Measurements from ENCODE around the gene PCDH20. TPM values are rescaled to one million over a fixed set of nuclear protein-coding genes. Genes with fewer than 3 reads are reported as not detected.

PCDH20 gene
- total RNA-seq, 1 donor from 2014 or later: 3.3 TPM

DNA sequence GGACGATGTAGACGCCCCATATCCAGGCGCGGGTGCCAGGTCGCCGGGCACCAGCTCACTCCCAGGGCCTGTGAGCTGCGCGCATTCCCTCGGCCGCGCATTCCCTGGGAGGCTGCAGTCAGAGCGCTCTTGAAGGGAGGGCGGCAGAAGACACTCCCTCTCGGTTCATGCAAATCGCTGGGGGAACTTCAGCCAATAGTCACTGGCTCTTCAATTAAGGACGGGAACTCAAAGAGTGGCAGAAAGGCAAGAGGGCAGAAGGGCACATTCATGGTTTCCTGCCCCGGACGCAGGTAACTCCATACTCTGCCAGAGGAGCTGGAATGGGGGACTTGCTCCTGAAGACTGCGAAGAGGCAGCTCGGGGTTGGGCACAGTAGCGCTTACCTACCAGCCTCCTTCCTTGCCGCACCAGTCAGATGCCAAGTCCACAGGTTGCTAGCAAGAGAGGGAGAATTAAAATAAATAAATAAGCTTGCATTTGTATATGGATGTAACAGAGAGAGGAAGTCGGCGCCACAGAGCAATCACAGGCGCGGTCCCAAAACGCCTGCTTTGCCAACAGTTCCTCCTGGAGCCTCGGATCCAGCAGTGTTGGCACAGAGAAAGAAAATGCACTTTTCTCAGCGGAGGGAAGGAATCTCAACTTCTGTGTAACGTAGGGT is 459 bp downstream of the PCDH20 start:
- Histone ChIP-seq H3K27me3 (no peaks in the 10 kb centered on the region), H3K4me1 (peaks cover 0 to 2% of the 10 kb centered on the region in 2 donors), H3K27ac (peak overlapping the region; percentile 12 to 57), H3K9me3 (no peaks in the 10 kb centered on the region), H3K36me3 (no peaks in the 10 kb centered on the region), H3K4me3 (peak overlapping the region; percentile 50 to 65)
- TF ChIP-seq, protein P1, sequence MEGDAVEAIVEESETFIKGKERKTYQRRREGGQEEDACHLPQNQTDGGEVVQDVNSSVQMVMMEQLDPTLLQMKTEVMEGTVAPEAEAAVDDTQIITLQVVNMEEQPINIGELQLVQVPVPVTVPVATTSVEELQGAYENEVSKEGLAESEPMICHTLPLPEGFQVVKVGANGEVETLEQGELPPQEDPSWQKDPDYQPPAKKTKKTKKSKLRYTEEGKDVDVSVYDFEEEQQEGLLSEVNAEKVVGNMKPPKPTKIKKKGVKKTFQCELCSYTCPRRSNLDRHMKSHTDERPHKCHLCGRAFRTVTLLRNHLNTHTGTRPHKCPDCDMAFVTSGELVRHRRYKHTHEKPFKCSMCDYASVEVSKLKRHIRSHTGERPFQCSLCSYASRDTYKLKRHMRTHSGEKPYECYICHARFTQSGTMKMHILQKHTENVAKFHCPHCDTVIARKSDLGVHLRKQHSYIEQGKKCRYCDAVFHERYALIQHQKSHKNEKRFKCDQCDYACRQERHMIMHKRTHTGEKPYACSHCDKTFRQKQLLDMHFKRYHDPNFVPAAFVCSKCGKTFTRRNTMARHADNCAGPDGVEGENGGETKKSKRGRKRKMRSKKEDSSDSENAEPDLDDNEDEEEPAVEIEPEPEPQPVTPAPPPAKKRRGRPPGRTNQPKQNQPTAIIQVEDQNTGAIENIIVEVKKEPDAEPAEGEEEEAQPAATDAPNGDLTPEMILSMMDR (IDR thresholded peaks at IDR 0.05): no peak
- DNase-seq (ENCODE audit: low spot score in 2 of 2): peak in 1 of 2 donors; percentile 76
- intact Hi-C loops (cut with DNase I): loop anchor here (2.0 to 10.0 kb wide), 4 partner anchors 250 to 1250 kb away; partner anchors contain the start of genes DIAPH3 and TDRD3

DNA sequence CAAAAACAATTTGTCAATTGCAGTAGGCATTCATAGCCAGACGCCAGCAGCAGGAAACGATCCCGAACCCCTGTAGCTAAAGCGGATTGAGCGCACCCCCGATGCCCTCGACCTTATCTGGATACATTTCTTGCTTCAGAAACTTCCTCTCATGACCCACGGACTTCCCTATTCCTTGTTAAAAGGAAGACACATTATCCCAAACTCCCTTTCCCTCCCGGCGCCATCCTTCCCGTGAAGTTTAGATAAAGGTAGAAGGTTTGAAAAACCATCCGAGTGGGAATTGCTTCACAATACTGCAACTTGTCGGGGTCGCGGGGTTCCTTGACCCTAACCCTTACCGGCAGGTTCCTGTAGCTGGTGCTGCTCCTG is 977 bp downstream of the PCDH20 start:
- H3K27ac ChIP-seq: peak overlapping the region; percentile 12 to 57
- no peak for DNase-seq (ENCODE audit: low spot score in 2 of 2)
- no peaks in the 10 kb centered on the region for H3K27me3 ChIP-seq

GRCh38 chr13:61413572-61414535 is 1.8 kb downstream of the PCDH20 start:
- H3K9me3 ChIP-seq: no peaks in the 10 kb centered on the region
- peak overlapping the region in 1 of 2 donors; percentile 57 for H3K27ac ChIP-seq
- peaks cover 0 to 2% of the 10 kb centered on the region in 2 donors for H3K4me1 ChIP-seq
- TF ChIP-seq, protein P1 (IDR thresholded peaks at IDR 0.05): no peak
- intact Hi-C loops (cut with DNase I): loop anchor here (2.0 to 10.0 kb wide), 5 partner anchors 249 to 1249 kb away; partner anchors contain the start of genes DIAPH3 and TDRD3
- no peaks in the 10 kb centered on the region for H3K27me3 ChIP-seq
- peak overlapping the region; percentile 50 to 65 for H3K4me3 ChIP-seq
- DNase-seq (ENCODE audit: low spot score in 2 of 2): no peak
- no peaks in the 10 kb centered on the region for H3K36me3 ChIP-seq

More for the DNA sequence above, 977 bp downstream of the PCDH20 start:
- TF ChIP-seq, protein P1 (IDR thresholded peaks at IDR 0.05): no peak
- no peaks in the 10 kb centered on the region for H3K36me3 ChIP-seq
- no peaks in the 10 kb centered on the region for H3K9me3 ChIP-seq
- peaks cover 0 to 2% of the 10 kb centered on the region in 2 donors for H3K4me1 ChIP-seq
- peak overlapping the region; percentile 50 to 65 for H3K4me3 ChIP-seq
- intact Hi-C loops (cut with DNase I): loop anchor here (2.0 to 10.0 kb wide), 5 partner anchors 250 to 1250 kb away; partner anchors contain the start of genes DIAPH3 and TDRD3

DNA sequence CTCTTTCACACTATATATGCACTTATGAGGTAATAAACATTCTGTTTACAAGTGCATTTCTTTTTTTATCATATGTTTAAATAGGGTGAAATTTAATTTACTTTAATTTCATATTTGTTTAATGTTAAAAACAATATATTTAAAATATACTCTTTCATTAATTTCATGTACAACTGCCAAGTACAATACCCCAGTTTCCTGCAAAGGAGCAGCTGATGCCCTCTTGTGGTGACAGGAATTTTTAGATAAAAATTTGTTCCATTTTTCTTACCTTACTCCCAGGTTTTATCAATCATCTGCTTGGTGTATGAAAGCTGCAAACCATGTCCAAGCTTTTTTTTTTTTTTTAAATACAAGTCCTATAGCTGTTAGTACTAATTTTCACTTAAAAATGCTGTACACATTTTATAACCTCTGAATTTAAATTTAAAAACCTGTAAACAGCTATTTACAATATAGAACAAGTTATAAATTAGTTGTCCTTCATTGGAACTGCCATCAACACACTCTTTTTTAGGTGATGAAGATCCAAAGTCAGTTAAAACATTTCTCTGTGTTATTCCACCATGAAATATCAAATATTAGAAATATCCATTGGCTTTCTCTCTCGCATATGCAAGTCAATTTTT is 4.9 kb downstream of the PCDH20 start:
- intact Hi-C loops (cut with DNase I): loop anchor here (5.0 to 10.0 kb wide), 4 partner anchors 246 to 1246 kb away; partner anchors contain the start of gene DIAPH3
- Histone ChIP-seq H3K27ac (no peak overlapping the region), H3K4me3 (no peak overlapping the region), H3K9me3 (no peaks in the 10 kb centered on the region), H3K36me3 (no peaks in the 10 kb centered on the region), H3K4me1 (peaks cover 0 to 2% of the 10 kb centered on the region in 2 donors), H3K27me3 (no peaks in the 10 kb centered on the region)
- DNase-seq (ENCODE audit: low spot score in 2 of 2): no peak
- TF ChIP-seq, protein P1 (IDR thresholded peaks at IDR 0.05): peak in 2 of 3 experiments; percentile 33 to 46

- TF ChIP-seq, protein P1 (IDR thresholded peaks at IDR 0.05): no peak
- no peak overlapping the region for H3K27ac ChIP-seq
- no peak overlapping the region for H3K4me3 ChIP-seq
- intact Hi-C loops (cut with DNase I): loop anchor here (5.0 to 10.0 kb wide), 4 partner anchors 245 to 1245 kb away; partner anchors contain the start of gene DIAPH3
- no peaks in the 10 kb centered on the region for H3K9me3 ChIP-seq
- H3K36me3 ChIP-seq: no peaks in the 10 kb centered on the region
- H3K27me3 ChIP-seq: no peaks in the 10 kb centered on the region
- no peak for DNase-seq (ENCODE audit: low spot score in 2 of 2)
- peaks cover 0 to 2% of the 10 kb centered on the region in 2 donors for H3K4me1 ChIP-seq
Measured at GRCh38 chr13:61410266-61410665, 5.4 kb downstream of the PCDH20 start.

Measured in ascending aorta (tissue), 2 donors.